Effector memory CD4-positive, alpha-beta T cell (primary cell): ENCODE results near the gene EHD4.

Source experiments
- DNase-seq, 3 donors: peaks; one replicate each; pipeline ENCODE4 v3.0.0-alpha.2; 2020
- H3K27ac ChIP-seq: 2 replicates; pipeline ENCODE4 v1.7.0; 2013; ENCODE audit warnings: mild to moderate bottlenecking, low read length, moderate library complexity; ENCODE audit not compliant: insufficient read depth, poor library complexity, severe bottlenecking
- H3K27me3 ChIP-seq: replicated peaks from 2 replicates; pipeline ENCODE4 v1.7.0; 2013; ENCODE audit warnings: mild to moderate bottlenecking, low read length; ENCODE audit not compliant: insufficient read depth, control insufficient read depth, poor library complexity, severe bottlenecking
- H3K36me3 ChIP-seq: 2 replicates; pipeline ENCODE4 v1.7.0; 2013; ENCODE audit warnings: mild to moderate bottlenecking, low read length, moderate library complexity; ENCODE audit not compliant: control insufficient read depth, insufficient read depth
- H3K4me1 ChIP-seq: 2 replicates; pipeline ENCODE4 v1.7.0; 2013; ENCODE audit warnings: low read length, mild to moderate bottlenecking; ENCODE audit not compliant: control insufficient read depth, insufficient read depth, poor library complexity, severe bottlenecking
- H3K4me3 ChIP-seq: 2 replicates; pipeline ENCODE4 v1.7.0; 2013; ENCODE audit warnings: low read length, low read depth, mild to moderate bottlenecking; ENCODE audit not compliant: insufficient read depth, poor library complexity, severe bottlenecking
- H3K9me3 ChIP-seq: 2 replicates; pipeline ENCODE4 v1.7.0; 2013; ENCODE audit warnings: mild to moderate bottlenecking, low read length, moderate library complexity; ENCODE audit not compliant: control insufficient read depth

Gene EHD4

GRCh38 chr15:41884458-41884857 lies 87.9 kb downstream of the EHD4 start:
- no peak for DNase-seq
- H3K27ac ChIP-seq: no peak overlapping the region
- H3K27me3 ChIP-seq: peaks cover 4% of the 10 kb centered on the region
- H3K36me3 ChIP-seq: no peaks in the 10 kb centered on the region
- H3K4me1 ChIP-seq: peaks cover 18% of the 10 kb centered on the region
- no peak overlapping the region for H3K4me3 ChIP-seq
- H3K9me3 ChIP-seq: no peaks in the 10 kb centered on the region

GRCh38 chr15:41883484-41883825 lies 88.9 kb downstream of the EHD4 start:
- Histone ChIP-seq H3K27me3 (peaks cover 4% of the 10 kb centered on the region), H3K27ac (no peak overlapping the region), H3K4me1 (peaks cover 11% of the 10 kb centered on the region), H3K36me3 (no peaks in the 10 kb centered on the region), H3K9me3 (no peaks in the 10 kb centered on the region), H3K4me3 (no peak overlapping the region)
- DNase-seq: no peak

GRCh38 chr15:41882689-41883483 lies 89.5 kb downstream of the EHD4 start:
- no peak for DNase-seq

GRCh38 chr15:41881920-41882688 lies 90.3 kb downstream of the EHD4 start:
- Histone ChIP-seq H3K4me3 (no peak overlapping the region), H3K4me1 (peaks cover 3% of the 10 kb centered on the region), H3K27me3 (peaks cover 4% of the 10 kb centered on the region), H3K9me3 (no peaks in the 10 kb centered on the region), H3K27ac (no peak overlapping the region), H3K36me3 (no peaks in the 10 kb centered on the region)
- DNase-seq: no peak

More at GRCh38 chr15:41882689-41883483, 89.5 kb downstream of the EHD4 start:
- peaks cover 4% of the 10 kb centered on the region for H3K27me3 ChIP-seq
- H3K4me3 ChIP-seq: no peak overlapping the region
- no peaks in the 10 kb centered on the region for H3K9me3 ChIP-seq
- peaks cover 5% of the 10 kb centered on the region for H3K4me1 ChIP-seq
- no peak overlapping the region for H3K27ac ChIP-seq
- no peaks in the 10 kb centered on the region for H3K36me3 ChIP-seq

- Histone ChIP-seq H3K9me3 (no peaks in the 10 kb centered on the region), H3K36me3 (no peaks in the 10 kb centered on the region), H3K4me3 (no peak overlapping the region), H3K27me3 (peaks cover 4% of the 10 kb centered on the region), H3K4me1 (peaks cover 3% of the 10 kb centered on the region), H3K27ac (no peak overlapping the region)
- no peak for DNase-seq
These were observed 90.8 kb downstream of the EHD4 start for GRCh38 chr15:41881550-41881919.

- H3K27ac ChIP-seq: no peak overlapping the region
- peaks cover 3% of the 10 kb centered on the region for H3K4me1 ChIP-seq
- DNase-seq: no peak
These were observed 91.3 kb downstream of the EHD4 start for GRCh38 chr15:41881086-41881485.

GRCh38 chr15:41880156-41880877 lies 92.0 kb downstream of the EHD4 start:
- Histone ChIP-seq H3K36me3 (no peaks in the 10 kb centered on the region), H3K4me1 (peaks cover 3% of the 10 kb centered on the region), H3K27me3 (peaks cover 4% of the 10 kb centered on the region), H3K4me3 (no peak overlapping the region), H3K9me3 (no peaks in the 10 kb centered on the region), H3K27ac (no peak overlapping the region)
- DNase-seq: no peak

More at GRCh38 chr15:41881086-41881485, 91.3 kb downstream of the EHD4 start:
- Histone ChIP-seq H3K9me3 (no peaks in the 10 kb centered on the region), H3K36me3 (no peaks in the 10 kb centered on the region), H3K27me3 (peaks cover 4% of the 10 kb centered on the region), H3K4me3 (no peak overlapping the region)

- peaks cover 4% of the 10 kb centered on the region for H3K27me3 ChIP-seq
- H3K4me3 ChIP-seq: no peak overlapping the region
- DNase-seq: no peak
- H3K4me1 ChIP-seq: peaks cover 3% of the 10 kb centered on the region
- H3K27ac ChIP-seq: no peak overlapping the region
- no peaks in the 10 kb centered on the region for H3K9me3 ChIP-seq
- H3K36me3 ChIP-seq: no peaks in the 10 kb centered on the region
These were observed 93.0 kb downstream of the EHD4 start for GRCh38 chr15:41879321-41879845.

GRCh38 chr15:41878355-41878699 lies 94.0 kb downstream of the EHD4 start:
- Histone ChIP-seq H3K36me3 (no peaks in the 10 kb centered on the region), H3K9me3 (no peaks in the 10 kb centered on the region), H3K4me1 (peaks cover 3% of the 10 kb centered on the region), H3K27me3 (peaks cover 4% of the 10 kb centered on the region), H3K27ac (no peak overlapping the region), H3K4me3 (no peak overlapping the region)
- DNase-seq: no peak
